Stimulated activated naive CD8-positive, alpha-beta T cell treated with anti-CD3 and anti-CD28 coated beads, Interleukin-15, Interleukin-2, amounts not matched to agents 100 U/mL and 50 U/mL, for 24 hours (primary cell): ENCODE results near the gene GANC.
"Not testable (repeated sequence)": the region's sequence is repeated elsewhere in the genome, so short reads cannot be mapped to it uniquely, and the experiment has no call there.

Experiments used
- ATAC-seq: fragments of 150-1000 bp; cut with Tn5 transposase; one replicate; pipeline ENCODE4 v1.10.0; 2021
- DNase-seq: peaks from one replicate; pipeline ENCODE4 v3.0.0; 2021

GANC gene, protein sequence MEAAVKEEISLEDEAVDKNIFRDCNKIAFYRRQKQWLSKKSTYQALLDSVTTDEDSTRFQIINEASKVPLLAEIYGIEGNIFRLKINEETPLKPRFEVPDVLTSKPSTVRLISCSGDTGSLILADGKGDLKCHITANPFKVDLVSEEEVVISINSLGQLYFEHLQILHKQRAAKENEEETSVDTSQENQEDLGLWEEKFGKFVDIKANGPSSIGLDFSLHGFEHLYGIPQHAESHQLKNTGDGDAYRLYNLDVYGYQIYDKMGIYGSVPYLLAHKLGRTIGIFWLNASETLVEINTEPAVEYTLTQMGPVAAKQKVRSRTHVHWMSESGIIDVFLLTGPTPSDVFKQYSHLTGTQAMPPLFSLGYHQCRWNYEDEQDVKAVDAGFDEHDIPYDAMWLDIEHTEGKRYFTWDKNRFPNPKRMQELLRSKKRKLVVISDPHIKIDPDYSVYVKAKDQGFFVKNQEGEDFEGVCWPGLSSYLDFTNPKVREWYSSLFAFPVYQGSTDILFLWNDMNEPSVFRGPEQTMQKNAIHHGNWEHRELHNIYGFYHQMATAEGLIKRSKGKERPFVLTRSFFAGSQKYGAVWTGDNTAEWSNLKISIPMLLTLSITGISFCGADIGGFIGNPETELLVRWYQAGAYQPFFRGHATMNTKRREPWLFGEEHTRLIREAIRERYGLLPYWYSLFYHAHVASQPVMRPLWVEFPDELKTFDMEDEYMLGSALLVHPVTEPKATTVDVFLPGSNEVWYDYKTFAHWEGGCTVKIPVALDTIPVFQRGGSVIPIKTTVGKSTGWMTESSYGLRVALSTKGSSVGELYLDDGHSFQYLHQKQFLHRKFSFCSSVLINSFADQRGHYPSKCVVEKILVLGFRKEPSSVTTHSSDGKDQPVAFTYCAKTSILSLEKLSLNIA (N-terminal part only)

DNA sequence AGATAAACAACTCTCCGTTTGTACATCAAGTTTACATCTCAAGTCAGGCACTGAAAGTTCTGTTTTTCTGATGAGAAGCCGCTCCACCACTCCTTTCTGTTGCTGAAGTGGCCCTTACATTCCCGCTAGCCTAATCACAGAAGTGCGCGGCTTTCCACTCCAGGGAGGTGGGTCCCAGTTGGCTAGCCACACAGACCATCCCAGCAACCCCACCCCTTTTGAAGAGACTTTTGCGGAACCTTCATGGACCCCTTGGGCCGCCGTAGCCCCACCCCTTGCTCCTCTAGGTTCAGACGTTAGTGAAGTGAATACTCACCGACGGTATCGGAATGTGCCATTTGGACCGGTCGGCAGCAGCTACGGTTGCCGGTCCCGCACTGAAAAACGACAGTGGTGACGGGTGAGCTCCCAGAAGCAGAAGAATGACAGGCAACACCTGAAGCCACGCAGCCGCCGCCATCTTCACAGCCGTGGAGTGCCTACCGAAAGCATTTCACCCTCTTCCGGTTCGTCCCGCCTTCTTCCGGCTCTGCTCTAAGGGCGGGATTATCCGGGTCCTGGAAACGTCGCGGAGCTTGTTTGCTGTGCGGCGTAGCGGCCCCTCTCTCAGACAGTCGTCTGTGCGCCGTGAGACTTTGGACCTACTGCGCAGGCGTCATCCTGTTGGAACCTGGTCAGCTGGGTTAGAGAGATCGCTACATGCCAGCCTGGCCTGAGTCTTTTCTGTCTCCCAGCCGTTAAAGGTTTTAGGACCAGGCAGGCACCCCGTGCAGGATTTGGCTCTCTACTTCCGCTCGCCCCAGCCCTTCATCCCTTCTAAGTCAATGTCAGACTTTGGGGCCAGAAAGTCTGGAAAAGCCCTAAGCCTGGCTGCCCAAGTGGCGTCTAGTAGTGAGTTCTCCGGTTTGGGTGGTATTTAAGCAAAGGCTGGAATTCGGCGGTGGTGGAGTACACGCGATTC is at the start of gene GANC, which contains the start of gene TMEM87A:
GANC (plus strand) TSS at position 263 of the 961 bp plus-strand sequence. CDS start 1,281 bp downstream, outside the sequence.
TMEM87A (minus strand) TSS at position 495 of the 961 bp plus-strand sequence; CDS start at position 460, 35 bp downstream.
- ATAC-seq (peak; percentile 99), DNase-seq (peak; percentile 94)

DNA sequence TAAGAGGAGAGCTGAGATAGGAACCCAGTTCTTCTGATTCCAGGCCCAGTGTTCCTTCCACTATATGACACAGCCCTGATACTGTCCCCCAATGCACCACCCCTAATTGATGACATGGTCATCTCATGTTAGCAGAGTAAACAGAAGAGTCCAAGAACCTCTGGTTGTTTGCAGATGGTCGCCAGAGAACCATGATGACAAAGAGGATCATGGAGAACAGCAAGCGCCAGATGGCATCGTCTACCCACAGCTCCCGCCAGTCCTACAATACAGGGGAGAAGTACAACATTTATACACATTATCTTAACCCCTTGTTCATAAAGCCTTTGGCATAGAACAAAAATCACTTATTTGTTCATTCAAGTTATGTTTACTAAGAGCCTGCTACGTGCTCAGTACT is 46.4 kb upstream of the GANC start:
- no peak for ATAC-seq
- no peak for DNase-seq

DNA sequence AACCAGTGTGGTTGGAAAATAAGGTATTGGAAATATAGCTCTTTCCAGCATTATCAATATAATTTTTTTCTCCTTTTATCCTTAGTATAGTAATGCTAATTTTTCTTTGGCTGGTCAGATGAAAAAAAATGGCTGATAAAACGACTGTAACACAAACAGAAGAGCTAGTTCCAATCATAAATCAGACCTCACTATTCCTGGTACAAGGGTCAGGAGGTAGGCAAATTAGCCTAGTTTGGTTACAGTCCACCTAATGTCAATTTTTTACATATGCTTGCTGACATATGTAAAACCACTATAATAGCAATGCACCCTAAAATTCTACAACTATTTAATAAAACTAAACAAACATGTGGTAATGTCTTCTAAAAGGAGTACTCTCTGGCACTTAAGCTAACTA is 45.0 kb upstream of the GANC start:
- DNase-seq (no peak), ATAC-seq (no peak)

DNA sequence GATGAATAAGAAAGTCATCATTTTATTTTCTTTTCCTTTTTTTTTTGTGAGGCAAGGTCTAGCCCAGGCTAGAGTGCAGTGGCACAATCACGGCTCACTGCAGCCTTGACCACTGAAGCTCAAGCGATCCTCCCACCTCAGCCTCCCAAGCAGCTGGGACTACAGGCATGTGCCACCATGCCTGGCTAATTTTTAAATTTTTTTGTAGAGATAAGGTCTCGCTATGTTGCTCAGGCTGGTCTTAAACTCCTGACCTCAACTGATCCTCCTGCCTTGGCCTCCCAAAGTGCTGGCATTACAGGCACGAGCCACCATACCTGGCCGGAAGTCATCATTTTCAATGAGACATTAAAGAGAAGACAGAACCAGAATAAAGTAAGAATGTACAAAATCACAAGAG is 44.0 kb upstream of the GANC start:
- ATAC-seq, DNase-seq: not testable (repeated sequence)

DNA sequence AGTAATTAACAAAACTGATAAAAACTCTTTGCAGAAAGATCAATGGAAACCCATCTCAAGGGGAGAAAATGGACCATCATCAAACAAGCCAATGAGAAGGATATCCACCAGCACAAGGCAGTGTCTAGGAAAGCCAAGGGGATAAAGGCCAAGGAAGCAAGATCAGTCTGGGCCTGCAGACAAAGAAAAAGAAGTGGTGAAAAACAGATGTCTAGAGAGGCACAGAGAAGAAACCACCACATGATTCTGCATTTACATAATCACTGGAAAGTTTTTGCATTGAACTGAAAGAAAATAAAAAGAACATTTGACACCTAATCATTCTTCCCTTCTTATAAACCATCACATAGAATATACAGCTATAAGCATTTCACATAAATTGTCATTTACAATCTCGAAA is 41.9 kb upstream of the GANC start:
- no peak for ATAC-seq
- DNase-seq: no peak

DNA sequence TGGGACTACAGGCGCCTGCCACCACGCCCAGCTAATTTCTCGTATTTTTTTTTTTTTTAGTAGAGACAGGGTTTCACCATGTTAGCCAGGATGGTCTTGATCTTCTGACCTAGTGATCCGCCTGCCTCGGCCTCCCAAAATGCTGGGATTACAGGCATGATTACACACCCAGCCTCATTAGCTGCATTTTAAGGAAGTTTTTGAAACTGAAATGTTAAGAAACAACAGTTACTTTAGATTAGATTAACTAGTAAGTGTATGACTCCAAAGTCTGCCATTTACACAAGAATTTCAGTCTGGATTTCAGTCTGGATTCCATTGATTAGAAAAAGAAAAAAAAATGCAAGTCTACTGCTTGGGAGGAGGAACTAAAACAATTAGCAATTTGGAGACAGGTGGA is 40.4 kb upstream of the GANC start:
- no peak for ATAC-seq
- no peak for DNase-seq

DNA sequence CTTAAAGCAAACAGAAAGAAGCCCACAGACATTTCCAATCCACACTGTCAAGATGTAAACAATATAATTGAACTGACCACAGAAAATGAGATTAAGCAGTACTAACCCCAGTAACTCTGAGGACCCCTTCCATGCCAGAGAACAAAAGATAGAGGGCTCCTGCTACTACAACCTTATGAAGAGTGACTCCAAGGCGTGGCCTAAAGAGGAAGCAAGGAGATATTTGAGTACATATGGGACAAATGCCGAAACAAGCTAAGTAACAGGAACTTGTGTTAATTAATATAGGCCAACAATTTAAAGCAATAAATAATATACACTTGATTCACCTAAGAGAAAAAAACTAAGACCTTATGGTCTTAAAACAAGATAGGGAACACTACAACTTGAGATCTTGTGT is 39.9 kb upstream of the GANC start:
- no peak for DNase-seq
- ATAC-seq: no peak

DNA sequence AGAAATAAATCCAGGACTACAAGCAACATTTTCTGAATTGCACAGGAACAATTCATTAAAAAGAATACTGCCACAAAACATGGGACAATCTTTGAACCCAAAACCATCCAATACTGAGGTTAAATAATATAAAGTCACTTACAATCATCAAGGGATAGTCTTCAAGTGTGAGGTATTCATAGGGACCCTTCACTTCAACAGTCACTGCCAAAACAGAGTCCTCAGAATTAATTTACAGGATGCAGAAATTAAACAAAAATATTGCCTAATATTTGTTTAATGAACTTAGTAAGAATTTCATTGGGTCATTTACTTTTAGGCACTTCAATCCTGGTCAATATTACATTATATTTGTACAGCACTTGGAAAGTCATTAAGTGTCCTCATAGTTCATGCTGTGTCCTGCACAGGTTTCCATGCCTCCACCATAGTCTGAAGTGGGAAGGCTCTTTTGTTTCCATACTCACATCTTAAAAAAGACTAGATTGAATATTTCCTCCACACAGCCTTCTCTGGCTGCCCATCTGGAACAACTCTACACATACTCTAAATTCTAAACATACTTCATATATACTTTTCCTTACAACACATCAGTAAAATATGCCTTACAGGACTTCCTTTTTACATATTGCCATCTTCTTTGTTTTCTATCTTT is 33.3 kb upstream of the GANC start:
- DNase-seq: no peak
- ATAC-seq: no peak

DNA sequence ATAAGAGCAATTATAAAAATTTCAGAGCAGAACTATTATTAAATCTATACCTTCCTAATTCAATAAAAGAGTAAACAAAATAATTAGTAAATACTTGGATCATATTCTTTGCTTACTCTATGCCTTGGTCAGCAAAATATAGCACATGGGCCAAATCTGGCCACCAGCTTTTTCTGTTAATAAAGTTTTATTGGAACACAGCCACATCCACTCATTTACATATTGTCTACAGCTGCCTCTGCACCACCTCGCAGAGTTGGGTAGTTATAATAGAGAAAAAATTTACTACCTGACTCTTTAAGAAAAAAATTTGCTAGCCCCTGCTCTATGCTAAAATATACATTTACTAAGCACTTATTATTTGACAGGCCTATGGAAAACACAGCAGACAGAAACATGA is 32.2 kb upstream of the GANC start:
- ATAC-seq (no peak), DNase-seq (no peak)

DNA sequence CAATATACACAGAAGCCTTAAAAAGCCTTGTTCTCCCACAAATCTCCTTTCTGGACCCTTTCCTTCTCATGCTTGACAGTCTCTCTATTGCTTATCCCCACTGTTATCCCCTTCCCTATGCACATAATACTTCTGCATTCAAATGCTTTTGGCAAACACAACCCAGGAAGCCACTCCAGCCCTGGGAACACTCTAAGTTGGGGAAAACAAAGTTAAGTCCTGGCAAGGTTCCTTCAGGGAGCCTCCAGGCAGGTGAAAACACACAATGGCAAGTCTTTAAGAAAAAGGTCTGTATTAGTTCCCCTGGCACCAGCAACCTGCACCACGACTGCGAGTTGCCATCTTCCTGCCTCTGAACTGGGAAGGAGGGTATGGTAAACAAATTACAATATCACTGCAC is 19.7 kb upstream of the GANC start:
- DNase-seq (no peak), ATAC-seq (no peak)

DNA sequence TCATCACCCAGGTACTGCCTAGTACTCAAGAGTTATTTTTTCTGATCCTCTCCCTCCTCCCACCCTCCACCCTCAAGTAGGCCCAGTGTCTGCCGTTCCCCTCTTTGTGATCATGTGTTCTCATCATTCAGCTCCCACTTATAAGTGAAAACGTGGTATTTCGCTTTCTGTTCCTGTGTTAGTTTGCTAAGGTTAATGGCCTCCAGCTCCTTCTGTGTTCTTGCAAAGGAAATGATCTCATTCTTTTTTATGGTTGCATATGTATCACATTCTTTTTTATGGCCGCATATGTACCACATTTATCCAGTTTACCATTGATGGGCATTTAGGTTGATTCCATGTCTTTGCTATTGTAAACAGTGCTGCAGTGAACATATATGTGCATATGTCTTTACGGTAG is 8.2 kb upstream of the GANC start:
- ATAC-seq (no peak), DNase-seq (no peak)

DNA sequence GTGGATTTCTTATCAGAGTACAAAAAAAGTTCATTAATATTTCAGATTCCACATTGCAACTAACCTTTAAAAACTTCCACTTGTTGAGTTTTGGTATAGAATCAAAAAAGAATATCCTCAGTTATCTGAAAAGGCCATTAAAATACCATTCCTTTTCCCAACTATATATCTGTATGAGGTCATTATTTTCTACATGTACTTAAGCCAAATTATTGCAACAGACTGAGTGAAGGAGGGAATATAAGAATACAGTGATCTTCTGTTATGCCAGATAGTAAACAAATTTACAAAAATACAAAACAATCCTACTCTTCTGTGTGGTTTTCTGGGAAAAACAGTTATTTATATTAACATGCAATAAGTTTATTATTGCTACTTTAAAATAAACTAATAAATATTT is 5.7 kb upstream of the GANC start:
- no peak for ATAC-seq
- DNase-seq: no peak

DNA sequence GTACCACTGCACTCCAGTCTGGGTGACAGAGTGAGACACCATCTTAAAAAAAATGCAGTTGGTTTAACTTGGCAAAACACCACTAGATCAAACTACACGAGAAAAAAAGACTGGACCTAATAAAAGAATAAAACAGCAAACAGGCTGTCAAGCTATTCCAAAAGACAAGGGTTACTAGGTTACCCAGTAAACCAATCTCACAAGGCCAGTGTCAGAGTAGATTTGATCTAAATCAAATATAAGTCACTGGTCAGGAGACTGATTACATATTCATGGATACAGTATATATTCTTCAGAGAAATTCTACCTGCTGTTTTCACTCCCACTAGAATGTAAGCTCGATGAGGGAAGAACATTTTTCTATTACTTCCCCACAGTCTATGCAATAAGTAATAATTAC is 2.5 kb upstream of the GANC start:
- ATAC-seq: no peak
- no peak for DNase-seq

DNA sequence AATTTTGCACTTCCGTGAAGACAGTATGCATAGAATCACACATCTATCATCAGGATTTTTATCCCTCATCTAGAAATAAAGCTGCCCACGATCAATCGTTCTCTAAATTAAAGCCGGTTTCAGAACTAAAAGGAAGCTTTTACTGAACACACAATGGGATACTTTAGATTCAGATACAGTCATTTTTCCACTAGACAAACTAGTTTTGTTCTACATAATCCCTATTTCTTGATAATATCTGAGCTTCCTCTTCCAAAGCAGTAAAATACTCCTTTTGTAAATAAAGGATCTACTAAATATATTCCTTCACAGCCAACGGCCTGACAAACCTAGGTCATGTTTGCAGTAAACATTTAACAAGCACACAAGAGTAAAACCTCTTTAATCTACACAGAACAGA is 2.0 kb upstream of the GANC start:
- no peak for ATAC-seq
- DNase-seq: no peak

DNA sequence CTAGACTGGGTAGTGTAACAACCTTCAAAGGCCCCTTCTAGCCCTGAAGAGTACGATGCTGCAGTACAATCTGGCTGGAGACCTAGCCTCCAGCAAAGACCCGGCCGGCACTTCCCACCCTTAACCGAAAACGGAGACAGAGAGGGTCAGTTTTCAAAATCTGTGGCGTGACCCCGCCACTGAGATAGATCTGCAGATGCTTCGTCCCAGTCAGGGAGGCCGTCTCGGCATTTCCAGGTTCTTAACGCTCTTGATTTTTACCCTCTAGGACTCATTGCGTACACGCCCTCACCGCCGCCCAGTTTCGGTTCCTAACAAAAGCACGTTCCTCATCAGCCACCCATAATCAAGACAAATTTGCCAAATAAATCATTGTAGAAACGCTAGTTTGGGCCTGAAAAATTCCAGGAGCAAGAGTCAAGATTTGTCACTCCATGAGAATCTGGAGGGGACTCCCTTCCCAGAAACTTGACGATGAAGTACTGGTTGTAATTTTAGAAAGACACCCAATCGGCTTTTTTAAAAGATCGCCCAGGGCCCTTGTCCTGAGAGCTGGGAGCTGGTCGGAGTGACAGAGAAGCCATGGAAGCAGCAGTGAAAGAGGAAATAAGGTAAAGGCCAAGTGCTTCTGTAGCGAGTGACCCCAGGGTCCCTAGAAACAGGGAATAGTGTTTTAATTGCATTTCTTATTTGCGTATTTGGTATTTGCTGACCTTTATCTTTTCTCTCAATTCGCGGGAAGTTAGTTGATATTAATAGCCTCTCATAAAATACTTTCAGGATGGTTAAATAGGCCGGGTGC is 1.1 kb downstream of the GANC start:
- DNase-seq (peak; percentile 70), ATAC-seq (peak; percentile 16)

DNA sequence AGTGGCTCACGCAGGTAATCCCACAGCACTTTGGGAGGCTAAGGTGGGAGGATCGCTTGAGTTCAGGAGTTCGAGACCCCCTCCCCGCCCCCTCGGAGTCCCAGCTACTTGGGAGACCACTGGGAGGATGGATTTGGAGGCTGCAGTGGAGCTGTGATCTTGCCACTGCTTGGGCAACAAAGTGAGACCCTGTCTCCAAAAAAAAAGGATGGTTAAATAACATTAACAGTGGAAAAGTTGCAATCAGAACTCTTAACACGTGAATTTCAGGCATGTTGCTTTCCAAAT is 1.6 kb downstream of the GANC start:
- ATAC-seq (no peak), DNase-seq (peak; percentile 17)

DNA sequence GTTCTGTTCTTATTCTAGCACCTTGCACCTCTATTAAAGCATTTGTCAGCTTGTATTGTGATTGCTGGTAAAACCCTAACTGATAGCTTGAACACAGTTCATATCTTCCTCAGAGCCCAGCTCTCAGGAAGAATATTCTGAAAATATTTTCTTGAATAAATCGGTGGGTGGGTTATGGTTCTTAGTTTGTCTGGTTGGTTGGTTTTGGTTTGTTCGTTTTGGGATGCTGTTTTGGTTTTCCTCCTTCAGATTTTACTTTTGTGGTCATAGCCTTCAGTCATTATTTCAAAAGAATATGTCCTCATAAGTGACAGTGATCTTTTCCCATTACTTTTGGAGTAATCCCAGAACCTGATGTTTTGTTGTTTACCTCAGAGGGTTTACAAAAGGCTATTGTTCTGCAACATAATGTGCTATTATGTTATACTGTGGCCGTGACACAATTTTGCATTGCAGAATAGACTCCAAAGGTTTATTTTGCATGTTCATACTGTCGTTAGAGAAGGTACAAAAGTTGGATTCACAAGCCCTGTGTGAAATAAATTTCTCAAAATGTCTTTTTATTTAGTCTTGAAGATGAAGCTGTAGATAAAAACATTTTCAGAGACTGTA is 2.9 kb downstream of the GANC start:
- ATAC-seq (no peak), DNase-seq (no peak)

DNA sequence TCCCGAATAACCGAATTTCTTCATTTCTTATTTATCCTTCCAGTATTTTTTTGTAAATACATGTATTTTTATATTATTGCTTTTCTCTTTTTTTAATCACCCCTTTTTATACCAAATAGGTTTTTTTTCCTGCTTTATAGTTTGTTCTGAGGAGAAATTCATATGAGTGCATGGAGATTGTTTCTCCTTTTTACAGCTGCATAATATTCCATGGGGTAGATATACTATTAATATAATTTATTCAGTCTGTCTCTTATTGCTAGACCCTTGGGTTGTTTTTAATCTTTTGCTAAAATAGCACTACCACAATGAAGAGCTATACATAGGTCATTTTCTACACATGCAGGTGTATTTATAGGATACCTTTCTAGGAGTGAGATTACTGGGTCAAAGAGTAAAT is 3.8 kb downstream of the GANC start:
- ATAC-seq (no peak), DNase-seq (no peak)

DNA sequence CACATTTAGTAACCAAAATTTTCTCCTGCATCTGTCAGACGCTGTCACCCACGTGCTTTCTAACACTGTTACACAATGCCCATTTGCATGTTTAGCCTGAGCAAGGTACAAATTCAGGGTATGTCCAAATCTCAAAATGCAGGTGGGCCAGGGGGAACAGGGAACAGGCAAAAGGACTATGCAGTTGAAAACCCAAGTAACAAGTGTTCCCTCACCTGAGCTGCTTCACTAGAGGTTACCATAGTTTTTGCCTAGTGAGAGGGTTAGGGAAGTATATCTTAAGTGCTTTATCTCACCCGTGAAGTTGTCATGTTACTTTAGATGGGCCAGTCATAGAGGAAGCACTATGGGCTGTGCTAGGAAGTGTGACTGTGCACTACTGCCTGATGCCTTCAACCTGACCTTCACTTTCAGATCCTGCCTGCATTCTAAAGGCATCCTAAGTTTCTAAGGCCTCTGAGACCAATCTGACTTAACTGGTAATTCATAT is 6.3 kb downstream of the GANC start:
- DNase-seq (no peak), ATAC-seq (no peak)

DNA sequence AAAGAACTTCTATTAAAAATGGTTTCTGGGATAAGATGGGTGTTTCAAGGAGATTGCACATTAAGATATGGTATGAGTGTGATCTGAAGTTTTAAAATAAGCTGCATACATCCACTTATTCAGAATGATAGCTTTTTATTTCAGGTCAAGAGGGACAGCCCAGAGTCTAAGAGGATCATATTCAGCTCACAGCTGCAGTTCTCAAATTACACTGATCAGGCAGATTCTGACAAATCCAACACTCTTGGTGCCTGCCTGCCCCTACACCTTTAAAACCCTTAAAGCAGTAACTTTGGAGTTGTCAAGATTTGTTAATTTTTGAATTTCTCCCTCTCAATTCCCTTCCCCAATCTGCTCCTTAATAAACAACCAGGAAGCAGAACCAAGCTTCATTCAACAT is 9.3 kb downstream of the GANC start:
- no peak for ATAC-seq
- DNase-seq: no peak
